Measurements from ENCODE around the gene GRWD1.

DNA sequence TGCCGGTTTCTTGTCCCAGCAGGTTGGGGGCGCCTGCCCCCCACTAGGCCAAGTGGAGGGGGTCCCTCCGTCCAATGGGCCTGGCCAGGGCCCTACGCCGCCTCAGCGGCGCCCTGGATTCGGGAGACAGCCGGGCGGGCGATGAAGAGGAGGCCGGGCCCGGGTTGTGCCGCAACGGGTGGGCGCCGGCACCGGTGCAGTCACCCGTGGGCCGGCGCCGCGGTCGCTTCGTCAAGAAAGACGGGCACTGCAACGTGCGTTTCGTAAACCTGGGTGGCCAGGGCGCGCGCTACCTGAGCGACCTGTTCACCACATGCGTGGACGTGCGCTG lies 15.8 kb downstream of the GRWD1 start:
- no peak for TF ChIP-seq EZH2 (IDR thresholded peaks at IDR 0.05; ENCODE audit: insufficient read depth, low read length)
- no peak for TF ChIP-seq CTCF (IDR thresholded peaks at IDR 0.05; ENCODE audit: insufficient read depth, low read depth, low read length)

Measured in astrocyte (in vitro differentiated cells and primary cell).